ENCODE measurements around the gene PRDM16.

PRDM16 gene

DNA sequence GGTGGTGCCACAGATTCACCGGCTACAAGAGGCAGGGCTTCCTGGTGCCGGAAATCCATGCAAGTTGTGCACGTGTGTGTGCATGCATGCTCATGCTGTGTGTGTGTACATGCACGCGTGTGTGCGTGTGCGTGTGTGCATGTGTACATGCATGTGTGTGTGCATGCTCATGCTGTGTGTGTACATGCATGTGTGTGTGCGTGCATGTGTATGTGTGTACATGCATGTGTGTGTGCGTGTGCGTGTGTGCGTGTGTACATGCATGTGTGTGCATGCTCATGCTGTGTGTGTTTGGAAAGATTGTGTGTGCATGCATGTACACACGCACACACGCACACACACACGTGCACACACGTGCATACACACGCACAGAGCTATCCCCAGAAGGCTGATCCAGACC, 48.9 kb downstream of the PRDM16 start:
- H3K18ac ChIP-seq (ENCODE audit: low read depth in 1 of 2, low read length in 2 of 2) = no peak overlapping the region
- H2BK12ac ChIP-seq (ENCODE audit: low read length in 2 of 2) = no peak overlapping the region
- no peak overlapping the region for H2BK5ac ChIP-seq (ENCODE audit: low read depth, low read length, poor library complexity, severe bottlenecking)
- H3K27ac ChIP-seq (ENCODE audit: low read length, poor library complexity, severe bottlenecking) = no peak overlapping the region
- no peak overlapping the region for H2BK15ac ChIP-seq (ENCODE audit: low read depth, poor library complexity, severe bottlenecking)
- no peak overlapping the region for H2AFZ ChIP-seq (ENCODE audit: low read depth, low read length)
- no peak overlapping the region for H3K23ac ChIP-seq (ENCODE audit: low read length in 2 of 2)
- H3K4ac ChIP-seq (ENCODE audit: low read depth in 1 of 2, low read length in 2 of 2) = no peak overlapping the region
- no peaks in the 10 kb centered on the region for H3K9me3 ChIP-seq (ENCODE audit: control insufficient read depth, low read length)
- no peak overlapping the region for H2BK120ac ChIP-seq (ENCODE audit: low read depth, low read length)
- H3K4me1 ChIP-seq (ENCODE audit: control insufficient read depth, insufficient read depth, low read depth, low read length) = peaks cover 2% of the 10 kb centered on the region
- no peak overlapping the region for H3K9ac ChIP-seq (ENCODE audit: low read length)
- no peak overlapping the region for H2AK5ac ChIP-seq (ENCODE audit: low read length, severe bottlenecking)
- DNase-seq = no peak
- no peak overlapping the region for H3K4me3 ChIP-seq (ENCODE audit: insufficient read depth in 1 of 2, low read depth in 1 of 2, low read length in 2 of 2)
- no peaks in the 10 kb centered on the region for H3K27me3 ChIP-seq (ENCODE audit: control insufficient read depth in 1 of 2, insufficient read depth in 1 of 2, low read length in 2 of 2)
- no peak overlapping the region for H3K4me2 ChIP-seq (ENCODE audit: low read length, poor library complexity, severe bottlenecking)
- no peaks in the 10 kb centered on the region for H3K36me3 ChIP-seq (ENCODE audit: control insufficient read depth in 1 of 2, insufficient read depth in 2 of 2, low read depth in 1 of 2, low read length in 2 of 2)
- 95% methylated on average over 15 of the region's 16 CpGs for WGBS
- no peak overlapping the region for H3K14ac ChIP-seq (ENCODE audit: low read length in 2 of 2)
- no peak overlapping the region for H4K8ac ChIP-seq (ENCODE audit: low read length)
- peak overlapping the region; percentile 5 for H4K91ac ChIP-seq (ENCODE audit: low read length)
- no peaks in the 10 kb centered on the region for H3K79me1 ChIP-seq (replicated peaks; ENCODE audit: low read length, poor library complexity, severe bottlenecking)

DNA sequence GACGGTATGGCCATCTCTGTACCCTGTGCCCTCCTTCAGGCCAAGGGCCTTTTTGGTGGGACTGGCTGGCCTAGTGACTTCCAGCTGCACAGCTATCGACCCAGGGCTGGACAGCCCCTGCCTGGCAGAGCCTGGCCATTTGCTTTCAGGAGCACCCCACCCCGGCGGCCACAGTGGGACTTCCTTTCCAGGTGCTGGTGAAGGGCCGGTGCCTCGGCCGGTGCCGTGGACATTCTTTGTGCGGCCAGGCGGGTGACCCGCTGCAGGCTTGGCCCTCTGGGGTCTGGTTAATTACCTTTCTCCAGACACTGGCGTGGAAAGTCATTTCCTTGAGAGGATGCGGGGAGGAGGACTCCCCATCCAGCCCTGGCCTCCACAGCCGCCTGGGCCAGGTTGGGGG, 50.1 kb downstream of the PRDM16 start:
- Histone ChIP-seq H3K9me3 (ENCODE audit: control insufficient read depth, low read length) (no peaks in the 10 kb centered on the region), H2BK12ac (ENCODE audit: low read length in 2 of 2) (no peak overlapping the region), H2AFZ (ENCODE audit: low read depth, low read length) (no peak overlapping the region), H3K4me3 (ENCODE audit: insufficient read depth in 1 of 2, low read depth in 1 of 2, low read length in 2 of 2) (no peak overlapping the region), H3K18ac (ENCODE audit: low read depth in 1 of 2, low read length in 2 of 2) (no peak overlapping the region), H2BK5ac (ENCODE audit: low read depth, low read length, poor library complexity, severe bottlenecking) (no peak overlapping the region), H4K91ac (ENCODE audit: low read length) (no peak overlapping the region), H3K4ac (ENCODE audit: low read depth in 1 of 2, low read length in 2 of 2) (no peak overlapping the region), H3K14ac (ENCODE audit: low read length in 2 of 2) (no peak overlapping the region), H3K27me3 (ENCODE audit: control insufficient read depth in 1 of 2, insufficient read depth in 1 of 2, low read length in 2 of 2) (peaks cover 0 to 5% of the 10 kb centered on the region in 2 experiments), H2BK15ac (ENCODE audit: low read depth, poor library complexity, severe bottlenecking) (no peak overlapping the region), H3K9ac (ENCODE audit: low read length) (no peak overlapping the region), H4K8ac (ENCODE audit: low read length) (no peak overlapping the region), H3K27ac (ENCODE audit: low read length, poor library complexity, severe bottlenecking) (no peak overlapping the region), H3K79me1 (replicated peaks; ENCODE audit: low read length, poor library complexity, severe bottlenecking) (no peaks in the 10 kb centered on the region), H2AK5ac (ENCODE audit: low read length, severe bottlenecking) (no peak overlapping the region), H3K36me3 (ENCODE audit: control insufficient read depth in 1 of 2, insufficient read depth in 2 of 2, low read depth in 1 of 2, low read length in 2 of 2) (no peaks in the 10 kb centered on the region), H3K4me1 (ENCODE audit: control insufficient read depth, insufficient read depth, low read depth, low read length) (peaks cover 2% of the 10 kb centered on the region), H3K23ac (ENCODE audit: low read length in 2 of 2) (no peak overlapping the region), H2BK120ac (ENCODE audit: low read depth, low read length) (no peak overlapping the region), H3K4me2 (ENCODE audit: low read length, poor library complexity, severe bottlenecking) (no peak overlapping the region)
- 84% methylated on average over 14 of the region's 14 CpGs for WGBS
- DNase-seq = no peak

DNA sequence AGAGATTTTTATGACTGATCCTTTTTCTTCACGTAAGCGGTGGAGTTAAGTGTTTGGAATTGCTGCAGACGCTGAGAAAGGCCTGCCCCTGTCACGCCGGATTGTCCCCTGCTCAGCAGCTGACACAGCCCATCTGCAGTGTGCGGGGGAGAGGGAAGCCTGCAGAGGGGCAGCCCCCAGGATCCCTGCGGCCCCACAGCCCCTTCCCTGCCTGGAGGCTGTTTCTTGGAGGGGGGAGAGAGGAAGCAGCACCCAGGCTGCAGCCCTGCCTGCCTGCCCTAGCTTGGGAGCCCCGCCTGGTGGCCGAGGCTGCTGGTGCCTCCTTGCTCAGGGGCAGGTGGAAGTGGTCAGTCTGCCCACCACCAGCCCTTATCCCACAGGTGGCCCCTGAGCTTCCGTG, 50.7 kb downstream of the PRDM16 start:
- no peak overlapping the region for H2AFZ ChIP-seq (ENCODE audit: low read depth, low read length)
- peaks cover 0 to 5% of the 10 kb centered on the region in 2 experiments for H3K27me3 ChIP-seq (ENCODE audit: control insufficient read depth in 1 of 2, insufficient read depth in 1 of 2, low read length in 2 of 2)
- DNase-seq = no peak
- whole genome bisulfite sequencing = 40% methylated on average over 9 of the region's 10 CpGs
- H2BK15ac ChIP-seq (ENCODE audit: low read depth, poor library complexity, severe bottlenecking) = no peak overlapping the region
- H4K91ac ChIP-seq (ENCODE audit: low read length) = no peak overlapping the region
- H3K9ac ChIP-seq (ENCODE audit: low read length) = no peak overlapping the region
- H3K4me3 ChIP-seq (ENCODE audit: insufficient read depth in 1 of 2, low read depth in 1 of 2, low read length in 2 of 2) = no peak overlapping the region
- no peak overlapping the region for H2BK5ac ChIP-seq (ENCODE audit: low read depth, low read length, poor library complexity, severe bottlenecking)
- H3K79me1 ChIP-seq (replicated peaks; ENCODE audit: low read length, poor library complexity, severe bottlenecking) = no peaks in the 10 kb centered on the region
- H2BK12ac ChIP-seq (ENCODE audit: low read length in 2 of 2) = no peak overlapping the region
- H3K36me3 ChIP-seq (ENCODE audit: control insufficient read depth in 1 of 2, insufficient read depth in 2 of 2, low read depth in 1 of 2, low read length in 2 of 2) = no peaks in the 10 kb centered on the region
- no peak overlapping the region for H3K18ac ChIP-seq (ENCODE audit: low read depth in 1 of 2, low read length in 2 of 2)
- peaks cover 2% of the 10 kb centered on the region for H3K4me1 ChIP-seq (ENCODE audit: control insufficient read depth, insufficient read depth, low read depth, low read length)
- no peak overlapping the region for H3K27ac ChIP-seq (ENCODE audit: low read length, poor library complexity, severe bottlenecking)
- H3K4ac ChIP-seq (ENCODE audit: low read depth in 1 of 2, low read length in 2 of 2) = no peak overlapping the region
- no peak overlapping the region for H3K23ac ChIP-seq (ENCODE audit: low read length in 2 of 2)
- no peak overlapping the region for H3K14ac ChIP-seq (ENCODE audit: low read length in 2 of 2)
- H3K4me2 ChIP-seq (ENCODE audit: low read length, poor library complexity, severe bottlenecking) = no peak overlapping the region
- no peak overlapping the region for H2AK5ac ChIP-seq (ENCODE audit: low read length, severe bottlenecking)
- no peak overlapping the region for H4K8ac ChIP-seq (ENCODE audit: low read length)
- H3K9me3 ChIP-seq (ENCODE audit: control insufficient read depth, low read length) = no peaks in the 10 kb centered on the region
- H2BK120ac ChIP-seq (ENCODE audit: low read depth, low read length) = no peak overlapping the region

DNA sequence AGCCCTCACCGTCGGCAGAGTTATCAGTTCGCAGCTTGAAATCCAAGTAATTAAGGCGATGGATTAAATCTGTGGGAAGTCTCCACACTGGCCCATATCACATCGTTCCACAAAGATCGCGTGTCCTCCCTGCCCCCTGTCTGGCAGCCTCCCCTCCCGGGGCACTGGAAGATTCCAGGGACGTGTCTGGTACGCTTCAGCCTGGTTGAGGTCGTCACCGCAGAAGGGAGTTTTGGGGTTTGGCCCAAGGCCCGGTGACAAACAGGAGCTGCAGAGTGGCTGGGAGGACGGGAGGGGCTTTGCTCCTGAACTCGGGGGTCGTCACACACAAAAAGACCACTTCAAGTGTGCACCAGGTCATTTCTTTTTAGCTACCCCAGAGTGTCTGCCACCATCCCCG, 51.1 kb downstream of the PRDM16 start:
- no peak overlapping the region for H4K8ac ChIP-seq (ENCODE audit: low read length)
- no peak overlapping the region for H3K18ac ChIP-seq (ENCODE audit: low read depth in 1 of 2, low read length in 2 of 2)
- no peak overlapping the region for H4K91ac ChIP-seq (ENCODE audit: low read length)
- peaks cover 4% of the 10 kb centered on the region for H3K4me1 ChIP-seq (ENCODE audit: control insufficient read depth, insufficient read depth, low read depth, low read length)
- peaks cover 0 to 5% of the 10 kb centered on the region in 2 experiments for H3K27me3 ChIP-seq (ENCODE audit: control insufficient read depth in 1 of 2, insufficient read depth in 1 of 2, low read length in 2 of 2)
- H2BK120ac ChIP-seq (ENCODE audit: low read depth, low read length) = no peak overlapping the region
- 81% methylated on average over 17 of the region's 17 CpGs for WGBS
- no peak overlapping the region for H3K4ac ChIP-seq (ENCODE audit: low read depth in 1 of 2, low read length in 2 of 2)
- no peaks in the 10 kb centered on the region for H3K36me3 ChIP-seq (ENCODE audit: control insufficient read depth in 1 of 2, insufficient read depth in 2 of 2, low read depth in 1 of 2, low read length in 2 of 2)
- no peaks in the 10 kb centered on the region for H3K79me1 ChIP-seq (replicated peaks; ENCODE audit: low read length, poor library complexity, severe bottlenecking)
- H2AFZ ChIP-seq (ENCODE audit: low read depth, low read length) = no peak overlapping the region
- H3K14ac ChIP-seq (ENCODE audit: low read length in 2 of 2) = no peak overlapping the region
- H3K9me3 ChIP-seq (ENCODE audit: control insufficient read depth, low read length) = no peaks in the 10 kb centered on the region
- no peak for DNase-seq
- no peak overlapping the region for H2BK5ac ChIP-seq (ENCODE audit: low read depth, low read length, poor library complexity, severe bottlenecking)
- no peak overlapping the region for H2BK15ac ChIP-seq (ENCODE audit: low read depth, poor library complexity, severe bottlenecking)
- H3K4me2 ChIP-seq (ENCODE audit: low read length, poor library complexity, severe bottlenecking) = no peak overlapping the region
- no peak overlapping the region for H3K9ac ChIP-seq (ENCODE audit: low read length)
- H3K4me3 ChIP-seq (ENCODE audit: insufficient read depth in 1 of 2, low read depth in 1 of 2, low read length in 2 of 2) = no peak overlapping the region
- no peak overlapping the region for H2BK12ac ChIP-seq (ENCODE audit: low read length in 2 of 2)
- no peak overlapping the region for H2AK5ac ChIP-seq (ENCODE audit: low read length, severe bottlenecking)
- no peak overlapping the region for H3K23ac ChIP-seq (ENCODE audit: low read length in 2 of 2)
- no peak overlapping the region for H3K27ac ChIP-seq (ENCODE audit: low read length, poor library complexity, severe bottlenecking)
